Medulla oblongata (tissue), 1 donor: ENCODE measurements around the gene DYNC1LI1.

ENCODE experiments used
- DNase-seq: peaks from one replicate; pipeline ENCODE4 v3.0.0-alpha.2; 2015; ENCODE audit errors: extremely low spot score

Gene DYNC1LI1

DNA sequence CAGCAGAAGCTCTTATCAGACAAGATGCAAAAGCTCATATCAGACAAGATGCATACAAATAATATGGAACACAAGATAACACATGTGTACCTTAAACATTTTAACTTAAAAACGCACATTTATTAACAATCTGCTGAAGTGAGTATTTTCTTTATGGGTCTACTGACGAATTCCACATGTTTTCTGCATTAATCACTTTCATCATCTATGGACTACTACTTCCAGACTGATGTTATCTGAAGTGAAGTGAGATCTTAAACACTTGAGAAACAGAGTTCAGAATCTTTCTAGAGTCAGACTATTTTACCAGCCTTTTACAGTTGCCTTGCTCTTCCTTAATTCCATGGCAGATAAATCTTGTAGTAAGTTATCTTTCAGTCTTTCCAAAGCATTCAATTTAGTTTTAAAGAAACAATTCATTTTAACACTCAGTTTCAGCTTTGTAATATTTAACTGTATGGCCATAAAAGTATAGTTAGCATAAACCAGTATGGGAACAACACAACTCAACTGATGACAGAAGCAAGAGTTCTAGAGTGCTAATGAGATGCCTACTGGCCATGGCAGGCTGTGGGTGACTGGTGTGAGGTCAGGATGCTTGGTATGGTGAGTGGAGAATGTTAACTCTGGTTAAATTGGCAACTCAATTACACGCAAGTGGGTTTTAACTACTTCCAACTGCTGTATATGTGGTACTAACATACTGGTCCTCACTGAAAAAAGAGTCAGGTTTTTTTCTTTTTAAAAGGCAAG lies 77.8 kb downstream of the DYNC1LI1 start:
- no peak for DNase-seq

DNA sequence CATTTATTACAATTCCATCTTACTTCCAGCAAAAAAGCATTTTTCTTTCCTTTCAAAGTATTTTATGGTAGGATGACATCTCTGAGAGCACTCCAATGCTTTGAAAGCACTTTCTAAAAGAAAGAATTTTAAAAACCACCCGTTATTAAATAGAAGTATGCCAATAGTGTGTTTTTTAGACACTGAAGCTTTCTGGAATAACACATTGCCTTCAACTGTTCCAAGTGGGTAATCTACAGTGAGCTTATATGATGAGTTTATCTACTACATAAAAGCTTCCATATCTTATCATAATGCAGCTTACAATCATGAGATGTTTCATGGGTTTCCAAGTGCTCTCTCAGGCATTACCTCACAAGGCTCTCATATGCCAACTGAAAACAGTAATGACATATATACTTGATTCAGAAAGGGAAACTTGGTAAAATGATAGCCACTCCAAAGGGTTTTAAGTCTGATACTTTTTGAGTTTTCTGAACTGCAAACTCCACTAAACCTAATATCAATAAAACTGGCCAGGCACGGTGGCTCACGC lies 82.1 kb downstream of the DYNC1LI1 start:
- DNase-seq, result no peak

DNA sequence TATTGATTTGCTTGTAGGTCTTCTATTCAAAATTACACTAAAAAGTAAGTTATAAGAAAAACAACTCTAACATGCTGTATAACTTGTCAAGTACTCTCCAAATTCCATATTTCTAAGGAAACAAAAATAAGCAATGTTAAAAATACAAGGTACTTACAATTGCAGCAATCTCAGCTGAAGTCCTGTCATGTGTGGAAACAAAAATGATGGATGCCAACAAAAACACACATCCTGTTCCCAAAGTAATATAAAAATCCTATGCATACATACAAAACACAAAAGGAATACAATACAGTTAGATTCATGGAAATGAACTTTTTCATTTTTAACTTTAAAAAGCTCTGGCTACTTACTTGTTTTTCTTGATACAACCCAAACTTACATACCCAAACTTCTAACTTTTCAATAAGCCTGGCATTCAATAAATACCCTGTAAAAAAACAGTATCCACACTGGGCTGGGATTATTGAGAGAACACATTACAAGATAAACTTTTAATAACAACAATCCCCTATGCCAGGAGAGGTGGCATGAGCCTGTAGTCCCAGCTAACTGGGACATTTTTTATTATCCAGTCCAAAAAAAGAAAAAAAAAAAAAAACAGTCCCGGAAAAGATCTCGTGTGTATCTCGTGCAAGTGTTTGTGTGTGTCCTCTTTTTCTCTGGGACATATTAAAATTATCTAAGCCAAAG lies 82.7 kb downstream of the DYNC1LI1 start:
- DNase-seq, result no peak

DNA sequence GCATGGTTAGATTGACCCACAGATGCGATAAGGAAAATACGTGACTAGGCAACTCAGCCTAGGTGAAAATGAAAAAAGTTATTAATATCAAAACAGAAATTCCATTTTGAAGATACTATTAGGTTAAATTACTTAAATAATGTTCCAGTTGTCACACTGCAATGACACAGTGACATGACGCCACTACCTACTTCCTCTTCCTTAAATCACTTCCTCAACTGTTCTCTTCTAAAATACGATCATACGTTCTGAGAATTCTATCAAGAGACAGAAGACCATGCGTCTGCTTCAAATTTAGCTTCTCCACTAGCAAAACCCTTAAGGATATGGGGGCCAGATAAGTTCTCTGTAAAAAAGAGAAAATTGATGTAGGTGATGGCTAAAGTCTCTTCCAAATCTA lies 86.2 kb downstream of the DYNC1LI1 start:
- peak; percentile 65 for DNase-seq

DNA sequence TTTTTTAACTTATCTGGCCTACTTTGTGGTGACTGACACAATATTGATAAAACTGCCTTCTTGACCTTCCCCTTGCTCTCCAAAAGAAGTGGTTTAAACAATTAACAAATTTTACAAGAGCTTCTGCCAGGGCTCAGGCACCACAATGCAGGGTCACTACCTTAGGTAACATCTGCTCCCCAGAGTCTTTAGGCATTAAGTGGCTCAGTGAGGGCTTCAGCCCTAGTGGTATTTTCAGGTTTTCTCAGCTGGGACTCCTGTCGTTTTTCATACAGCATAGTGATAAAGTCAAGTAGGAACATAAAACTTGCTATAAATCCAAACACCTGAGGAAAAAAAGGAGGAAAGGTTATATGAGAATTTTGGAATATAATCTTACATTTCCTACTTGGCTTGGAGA lies 86.9 kb downstream of the DYNC1LI1 start:
- DNase-seq, result no peak

DNA sequence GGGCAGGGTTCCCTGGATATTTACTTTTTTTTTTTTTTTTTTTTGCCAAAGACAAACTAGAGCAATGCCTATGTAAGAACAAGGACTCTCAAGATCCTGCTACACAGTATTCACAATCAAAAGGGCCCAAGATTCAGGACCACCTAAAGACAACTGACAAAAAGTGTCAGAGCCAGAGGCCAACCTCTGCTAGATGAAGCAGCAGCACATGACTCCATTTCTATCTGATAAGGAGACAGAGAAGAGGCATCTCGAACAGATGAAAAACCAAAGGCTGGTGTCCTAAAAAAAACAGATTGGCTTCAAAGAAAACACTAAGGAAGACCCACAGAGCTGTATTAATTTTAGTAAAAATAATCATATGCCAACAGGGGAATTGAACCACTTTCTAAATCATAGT lies 88.0 kb downstream of the DYNC1LI1 start:
- DNase-seq, result no peak

DNA sequence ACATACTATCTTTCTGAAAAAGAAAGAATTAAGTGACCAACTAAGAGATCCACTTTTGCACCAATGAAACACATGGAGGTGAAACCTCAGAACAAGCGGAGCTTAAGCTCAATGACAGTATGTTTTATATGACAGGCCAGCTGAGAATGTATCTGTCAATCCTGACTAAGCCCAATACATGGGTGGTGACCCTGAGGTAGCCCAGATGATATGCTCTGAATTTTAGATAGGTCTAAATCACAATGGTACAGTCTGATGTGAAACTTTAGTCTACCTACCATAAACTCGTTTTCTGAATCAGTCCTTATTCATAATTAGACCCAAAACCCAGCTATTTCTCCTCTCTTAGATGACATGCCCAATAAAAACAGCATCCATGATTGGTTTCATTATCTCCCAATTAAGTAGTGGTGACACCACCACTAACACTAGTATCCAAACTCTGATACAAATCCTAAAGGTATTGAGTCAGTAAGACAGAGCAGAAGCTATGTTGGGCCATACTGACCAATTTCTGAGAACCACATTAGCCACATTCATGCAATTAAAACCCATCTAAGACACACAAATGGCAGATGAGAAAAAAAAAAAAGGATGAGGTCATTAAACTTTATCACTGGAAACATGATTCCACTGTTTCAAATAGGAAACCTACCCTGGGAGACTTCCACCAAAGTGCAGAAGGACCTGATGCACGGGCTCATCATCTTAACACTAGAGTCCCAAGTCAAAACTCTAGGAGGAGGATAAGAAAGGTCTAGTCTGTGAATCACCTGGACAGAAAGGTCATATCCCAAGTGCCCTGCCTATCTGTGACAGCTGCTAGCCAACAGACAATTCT lies 88.6 kb downstream of the DYNC1LI1 start:
- no peak for DNase-seq

DNA sequence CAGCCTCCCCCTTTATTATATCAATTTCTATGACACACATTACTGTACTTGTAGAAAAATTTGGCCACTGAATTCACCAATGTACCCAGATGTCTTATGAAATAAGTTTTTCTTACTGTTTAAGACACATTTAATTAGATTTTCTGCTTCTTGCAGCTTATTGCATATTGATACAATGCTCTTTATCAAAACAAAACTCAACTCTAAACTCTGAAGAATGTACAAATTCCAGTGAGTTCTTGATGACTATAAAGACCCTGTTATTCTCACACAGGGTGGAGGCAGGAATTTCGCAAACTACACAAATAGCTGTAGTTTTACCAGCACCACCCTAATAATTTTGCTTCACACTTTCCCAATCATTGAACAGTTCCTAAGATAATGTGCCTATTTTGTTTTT lies 90.1 kb downstream of the DYNC1LI1 start:
- DNase-seq, result no peak
